ENCODE measurements around the gene FANCD2.
A peak's percentile ranks its signal among the peaks of the same experiment; 100 is the strongest.
"Not testable (repeated sequence)": the region's sequence is repeated elsewhere in the genome, so short reads cannot be mapped to it uniquely, and the experiment has no call there.

The FANCD2 gene

DNA sequence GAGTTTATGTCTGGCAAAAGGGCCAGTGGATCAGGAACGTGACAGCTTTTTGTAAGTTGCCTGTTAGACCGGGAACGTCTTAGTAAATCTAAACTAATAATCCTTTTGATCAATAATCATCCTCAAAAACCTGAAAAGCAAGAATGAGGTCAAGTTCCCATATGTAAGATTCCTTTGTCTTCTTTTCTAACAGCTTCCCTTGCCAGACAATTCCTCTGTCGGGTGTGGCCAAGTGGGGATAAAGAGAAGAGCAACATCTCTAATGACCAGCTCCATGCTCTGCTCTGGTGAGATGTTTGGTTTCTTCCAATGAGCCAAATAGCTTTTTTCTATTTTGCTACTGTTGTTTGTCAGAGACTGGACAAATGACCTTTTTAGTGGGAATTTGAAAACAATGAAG, 62.0 kb downstream of the FANCD2 start:
- no peak for DNase-seq (ENCODE audit: low read depth, low spot score)
- no peak overlapping the region for H3K4me3 ChIP-seq (ENCODE audit: low read length)

- H3K4me3 ChIP-seq (ENCODE audit: low read length), result no peak overlapping the region
- no peak for DNase-seq (ENCODE audit: low read depth, low spot score)
These were observed 63.9 kb downstream of the FANCD2 start for GRCh38 chr3:10090179-10090578.

GRCh38 chr3:10090774-10091173, 64.5 kb downstream of the FANCD2 start:
- not testable (repeated sequence) for DNase-seq (ENCODE audit: low read depth, low spot score); H3K4me3 ChIP-seq (ENCODE audit: low read length)

DNA sequence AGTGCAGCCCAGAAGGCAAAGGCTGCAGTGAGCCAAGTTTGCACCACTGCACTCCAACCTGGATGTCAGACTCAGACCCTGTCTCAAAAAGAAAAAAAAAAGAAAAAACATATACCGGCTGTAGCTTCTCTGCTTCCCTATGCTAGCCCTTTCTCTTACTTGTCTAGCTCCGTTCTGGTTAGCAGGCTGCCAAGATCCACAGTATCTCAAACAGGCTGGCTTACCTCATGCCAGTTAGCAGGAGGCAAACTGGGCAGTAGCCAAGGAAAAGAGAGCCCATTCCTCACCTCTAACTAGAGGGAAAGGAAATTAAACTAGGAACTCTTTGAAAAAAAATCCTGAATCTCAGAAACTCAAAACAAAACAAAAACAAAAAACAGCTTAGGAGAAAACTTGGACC, 65.2 kb downstream of the FANCD2 start:
- not testable (repeated sequence) for DNase-seq (ENCODE audit: low read depth, low spot score); H3K4me3 ChIP-seq (ENCODE audit: low read length)

DNA sequence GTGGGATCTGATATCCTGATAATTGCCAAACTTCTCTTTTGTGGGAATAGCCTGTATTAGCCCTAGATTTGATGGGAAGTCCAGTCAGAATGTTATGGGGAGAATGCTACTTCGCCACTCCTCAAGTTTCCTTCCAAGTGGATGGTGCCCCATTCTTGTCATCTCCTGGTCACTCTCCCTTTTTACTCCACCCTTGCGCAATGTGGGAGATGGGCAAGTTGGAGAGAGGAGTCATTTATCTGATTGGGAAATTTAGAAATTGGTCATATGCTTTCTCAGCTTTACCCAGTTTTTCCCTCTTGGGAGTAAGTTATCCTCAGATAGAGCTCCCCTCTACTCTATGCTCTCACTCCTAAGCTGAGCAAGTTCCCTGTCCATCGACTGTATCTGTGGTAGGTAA, 67.4 kb downstream of the FANCD2 start:
- no peak for DNase-seq (ENCODE audit: low read depth, low spot score)
- no peak overlapping the region for H3K4me3 ChIP-seq (ENCODE audit: low read length)

GRCh38 chr3:10099041-10099440, 72.8 kb downstream of the FANCD2 start:
- DNase-seq (ENCODE audit: low read depth, low spot score), result no peak
- H3K4me3 ChIP-seq (ENCODE audit: low read length), result no peak overlapping the region

- no peak for DNase-seq (ENCODE audit: low read depth, low spot score)
- no peak overlapping the region for H3K4me3 ChIP-seq (ENCODE audit: low read length)
These were observed 80.7 kb downstream of the FANCD2 start for GRCh38 chr3:10106919-10107318.

GRCh38 chr3:10108091-10108490, 81.9 kb downstream of the FANCD2 start, which contains the start of gene FANCD2OS:
FANCD2OS (minus strand) TSS chr3:10108255; CDS start chr3:10104774, 3,481 bp downstream.
- H3K4me3 ChIP-seq (ENCODE audit: low read length), result no peak within 1 kb of the TSS
- DNase-seq (ENCODE audit: low read depth, low spot score), result no peak

- DNase-seq (ENCODE audit: low read depth, low spot score), result peak; percentile 96
- H3K4me3 ChIP-seq (ENCODE audit: low read length), result peak within 1 kb of the TSS; percentile 100
These were observed 89.3 kb downstream of the FANCD2 start, which contains the start of gene BRK1 for GRCh38 chr3:10115326-10116137. BRK1 (plus strand) TSS chr3:10115675; CDS start chr3:10115702, 27 bp downstream.

DNA sequence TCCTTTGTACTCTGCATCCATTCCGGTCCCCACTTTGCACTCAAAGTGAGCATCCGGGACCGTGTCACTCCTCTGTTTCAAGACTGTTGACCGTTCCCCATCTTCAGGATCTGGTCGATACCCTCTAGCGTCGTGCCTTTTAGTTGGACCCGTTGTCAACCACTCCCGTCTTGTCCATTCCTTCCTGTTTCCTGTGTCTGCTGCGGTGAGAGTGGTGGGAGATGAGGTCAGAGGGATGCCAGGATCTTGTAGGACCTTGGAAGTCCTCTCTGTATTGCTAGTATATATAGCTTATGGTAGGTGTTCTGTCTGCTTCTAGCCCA, 89.9 kb downstream of the FANCD2 start:
- peak overlapping the region; percentile 100 for H3K4me3 ChIP-seq (ENCODE audit: low read length)
- DNase-seq (ENCODE audit: low read depth, low spot score), result no peak

- H3K4me3 ChIP-seq (ENCODE audit: low read length), result peak overlapping the region; percentile 100
- DNase-seq (ENCODE audit: low read depth, low spot score), result no peak
These were observed 90.7 kb downstream of the FANCD2 start for GRCh38 chr3:10116928-10117327.

DNA sequence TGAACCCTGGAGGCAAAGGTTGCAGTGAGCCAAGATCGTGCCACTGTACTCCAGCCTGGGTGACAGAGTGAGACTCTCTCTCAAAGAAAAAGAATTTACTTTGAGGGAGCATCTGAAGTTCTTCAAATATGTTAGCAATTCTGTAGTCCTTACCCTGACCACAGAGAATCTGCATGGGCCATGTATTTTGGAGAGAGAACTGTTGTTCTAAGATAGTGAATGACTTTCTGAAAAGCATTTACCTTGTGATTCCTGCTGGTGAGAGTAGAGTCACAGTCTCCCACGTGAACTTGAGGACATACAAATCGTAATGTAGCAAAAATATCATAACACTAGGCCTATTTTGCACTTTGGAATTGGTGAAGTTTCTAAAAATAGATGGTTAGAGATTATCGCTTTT, 93.1 kb downstream of the FANCD2 start:
- no peak for DNase-seq (ENCODE audit: low read depth, low spot score)
- H3K4me3 ChIP-seq (ENCODE audit: low read length), result no peak overlapping the region

DNA sequence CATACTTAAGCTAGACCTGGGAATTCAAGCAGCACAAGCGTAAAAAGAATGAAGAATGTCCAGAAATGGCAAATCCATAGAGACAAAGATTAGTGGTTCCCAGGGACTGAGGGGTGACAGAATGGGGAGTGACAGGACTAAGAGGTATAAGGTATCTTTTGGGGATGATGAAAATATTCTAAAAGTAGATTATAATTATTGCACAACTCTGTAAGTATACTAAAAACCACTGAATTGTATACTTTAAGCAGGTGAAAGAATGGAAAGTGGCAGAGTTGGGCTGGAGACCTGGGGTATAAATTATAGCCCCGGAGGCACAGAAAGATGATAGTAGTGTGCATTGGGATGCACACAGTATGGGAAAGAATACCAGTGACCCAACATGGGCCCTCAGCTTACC, 94.8 kb downstream of the FANCD2 start:
- DNase-seq (ENCODE audit: low read depth, low spot score), result no peak

GRCh38 chr3:10122724-10123123, 96.5 kb downstream of the FANCD2 start:
- no peak for DNase-seq (ENCODE audit: low read depth, low spot score)
- H3K4me3 ChIP-seq (ENCODE audit: low read length), result no peak overlapping the region

More for the DNA sequence above, 94.8 kb downstream of the FANCD2 start:
- no peak overlapping the region for H3K4me3 ChIP-seq (ENCODE audit: low read length)

DNA sequence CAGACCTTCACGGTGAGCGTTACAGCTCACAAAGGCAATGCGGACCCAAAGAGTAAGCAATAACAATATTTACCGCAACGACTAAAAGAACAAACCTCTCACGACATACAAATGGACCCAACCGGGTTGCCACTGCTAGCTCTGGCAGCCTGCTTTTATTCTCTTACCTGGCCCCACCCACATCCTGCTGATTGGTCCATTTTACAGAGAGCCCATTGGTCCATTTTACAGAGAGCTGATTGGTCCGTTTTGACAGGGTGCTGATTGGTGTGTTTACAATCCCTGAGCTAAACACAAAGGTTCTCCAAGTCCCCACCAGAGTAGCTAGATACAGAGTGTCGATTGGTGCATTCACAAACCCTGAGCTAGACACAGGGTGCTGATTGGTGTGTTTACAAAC, 109.6 kb downstream of the FANCD2 start:
- DNase-seq (ENCODE audit: low read depth, low spot score); H3K4me3 ChIP-seq (ENCODE audit: low read length): not testable (repeated sequence)

GRCh38 chr3:10136426-10137005, 110.3 kb downstream of the FANCD2 start:
- DNase-seq (ENCODE audit: low read depth, low spot score), result no peak
- H3K4me3 ChIP-seq (ENCODE audit: low read length), result no peak overlapping the region

DNA sequence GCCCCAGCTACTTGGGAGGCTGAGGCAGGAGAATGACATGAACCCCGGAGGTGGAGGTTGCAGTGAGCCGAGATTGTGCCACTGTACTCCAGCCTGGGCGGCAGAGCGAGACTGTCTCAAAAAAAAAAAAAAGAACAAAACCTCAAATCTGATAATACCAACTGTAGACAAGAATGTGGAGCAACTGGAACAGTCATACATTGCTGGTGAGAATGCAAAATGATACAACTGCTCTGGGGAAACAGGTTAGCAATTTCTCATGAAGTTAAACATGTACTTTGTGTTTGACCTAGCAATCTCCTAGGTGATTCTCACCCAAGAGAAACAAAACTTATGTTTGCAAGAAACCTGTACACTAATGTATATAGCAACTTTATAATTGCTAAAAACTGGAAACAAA, 110.9 kb downstream of the FANCD2 start:
- no peak overlapping the region for H3K4me3 ChIP-seq (ENCODE audit: low read length)
- no peak for DNase-seq (ENCODE audit: low read depth, low spot score)

DNA sequence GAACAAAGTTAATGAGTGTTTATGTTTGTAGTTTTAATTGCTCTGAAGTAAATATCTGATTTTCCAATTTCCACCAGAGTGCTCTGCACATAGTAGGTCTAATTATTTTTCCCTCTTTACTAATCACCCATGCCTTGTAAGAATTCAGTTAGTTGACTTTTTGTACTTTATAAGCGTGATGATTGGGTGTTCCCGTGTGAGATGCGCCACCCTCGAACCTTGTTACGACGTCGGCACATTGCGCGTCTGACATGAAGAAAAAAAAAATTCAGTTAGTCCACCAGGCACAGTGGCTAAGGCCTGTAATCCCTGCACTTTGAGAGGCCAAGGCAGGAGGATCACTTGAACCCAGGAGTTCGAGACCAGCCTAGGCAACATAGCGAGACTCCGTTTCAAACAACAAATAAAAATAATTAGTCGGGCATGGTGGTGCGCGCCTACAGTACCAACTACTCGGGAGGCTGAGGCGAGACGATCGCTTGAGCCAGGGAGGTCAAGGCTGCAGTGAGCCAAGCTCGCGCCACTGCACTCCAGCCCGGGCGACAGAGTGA, 114.8 kb downstream of the FANCD2 start:
- peak overlapping the region; percentile 82 for H3K4me3 ChIP-seq (ENCODE audit: low read length)
- DNase-seq (ENCODE audit: low read depth, low spot score), result no peak

DNA sequence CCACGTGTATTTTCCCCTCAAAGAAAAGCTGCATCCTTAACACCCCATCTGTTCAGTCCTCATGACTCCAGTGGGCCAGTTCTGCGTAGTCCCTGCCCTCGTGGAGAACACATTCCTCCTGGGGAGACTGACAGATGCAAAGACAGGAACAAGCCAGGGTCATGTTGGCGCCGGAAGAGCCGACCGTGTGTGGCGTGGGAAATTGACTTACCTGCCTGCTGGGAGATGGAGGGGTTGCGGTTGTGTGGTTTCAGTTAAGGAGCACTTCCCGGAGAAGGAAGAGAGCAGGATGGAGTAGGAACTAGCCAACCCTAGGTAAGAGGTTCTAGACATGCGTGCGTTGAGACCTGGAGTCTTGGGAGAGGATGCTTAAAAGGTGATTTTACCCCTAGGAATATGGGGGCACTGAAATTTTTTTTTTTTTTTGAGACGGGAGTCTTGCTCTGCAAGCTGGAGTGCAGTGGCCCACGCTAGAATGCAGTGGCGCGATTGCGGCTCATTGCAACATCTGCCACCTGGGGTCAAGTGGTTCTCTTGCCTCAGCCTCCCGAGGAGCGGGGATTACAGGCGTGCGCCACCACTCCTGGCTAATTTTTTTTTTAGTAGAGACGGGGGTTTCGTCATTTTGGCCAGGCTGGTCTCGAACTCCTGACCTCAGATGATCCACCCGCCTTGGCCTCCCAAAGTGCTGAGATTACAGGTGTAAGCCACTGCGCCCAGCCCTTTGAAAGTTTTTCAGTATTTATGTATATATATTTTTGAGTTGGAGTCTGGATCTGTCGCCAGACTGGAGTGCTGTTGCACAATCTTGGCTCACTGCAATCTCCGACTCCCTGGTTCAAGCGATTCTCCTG, 116.7 kb downstream of the FANCD2 start:
- peak overlapping the region; percentile 82 for H3K4me3 ChIP-seq (ENCODE audit: low read length)
- DNase-seq (ENCODE audit: low read depth, low spot score), result peak; percentile 67

GRCh38 chr3:10145685-10146084, 119.4 kb downstream of the FANCD2 start:
- DNase-seq (ENCODE audit: low read depth, low spot score), result no peak
- H3K4me3 ChIP-seq (ENCODE audit: low read length), result no peak overlapping the region
